HEK293 (cell line): ENCODE data around the gene NRP1.

Source experiments
- CTCF ChIA-PET: fragments of 350-600 bp; formaldehyde crosslinking; extraction: SDS; loops from one replicate; lab custom pipeline; 2021; ENCODE audit warnings: antibody characterized with exemption; lab: Yijun Ruan, JAX
- POLR2A ChIA-PET: fragments of 300-600 bp; formaldehyde crosslinking; extraction: SDS; loops from one replicate; lab custom pipeline; 2020; ENCODE audit warnings: antibody characterized with exemption, inconsistent platforms; lab: Yijun Ruan, JAX
- H3K27ac ChIP-seq: fragments of 200-500 bp; sonication (Bioruptor generic); 2 replicates; pipeline ENCODE4 v1.5.1; 2014; ENCODE audit warnings: low read depth, low read length, control low read depth, inconsistent platforms; ENCODE audit errors: extremely low read depth
- H3K36me3 ChIP-seq, 2 experiments: fragments of 200-500 bp in 1 of 2; sonication (Bioruptor generic) in 1 of 2; 1 replicate in 1 of 2; 2 replicates in 1 of 2; pipeline ENCODE4 v1.5.1; 2014 to 2017; ENCODE audit warnings: inconsistent platforms in 2 of 2, low read length in 2 of 2; ENCODE audit not compliant: control insufficient read depth in 2 of 2, insufficient read depth in 1 of 2
- H3K4me1 ChIP-seq: fragments of 200-500 bp; sonication (Bioruptor generic); 2 replicates; pipeline ENCODE4 v1.5.1; 2014; ENCODE audit warnings: mild to moderate bottlenecking, low read length, inconsistent platforms; ENCODE audit not compliant: control insufficient read depth, insufficient read depth
- H3K4me3 ChIP-seq: 2 replicates; pipeline ENCODE4 v1.5.1; 2011; ENCODE audit warnings: low read depth, mild to moderate bottlenecking, control low read depth, low read length, moderate library complexity
- H3K9me3 ChIP-seq: fragments of 200-500 bp; sonication (Bioruptor generic); 2 replicates; pipeline ENCODE4 v1.5.1; 2014; ENCODE audit warnings: low read depth, low read length, inconsistent platforms; ENCODE audit not compliant: control insufficient read depth, insufficient read depth
- EGR2 ChIP-seq: fragments of 450-650 bp; formaldehyde crosslinking; IDR thresholded peaks from 2 replicates; pipeline ENCODE4 v1.5.1; 2016; ENCODE audit warnings: low read depth, missing biosample characterization, missing genetic modification characterization
- HOXC10 ChIP-seq: sonication (generic); formaldehyde crosslinking; IDR thresholded peaks from 2 replicates; pipeline ENCODE4 v1.8.1; 2023; ENCODE audit warnings: mild to moderate bottlenecking, missing genetic modification reagents
- IKZF3 ChIP-seq: fragments of 450-650 bp; IDR thresholded peaks from 2 replicates; pipeline ENCODE4 v1.5.0; 2018; ENCODE audit warnings: missing biosample characterization, mild to moderate bottlenecking, missing genetic modification characterization, moderate library complexity
- KLF16 ChIP-seq: fragments of 450-650 bp; formaldehyde crosslinking; IDR thresholded peaks from 2 replicates; pipeline ENCODE4 v1.5.1; 2017; ENCODE audit warnings: missing biosample characterization, missing genetic modification characterization
- PRDM6 ChIP-seq: fragments of 450-650 bp; formaldehyde crosslinking; IDR thresholded peaks from 2 replicates; pipeline ENCODE4 v1.5.1; 2017; ENCODE audit warnings: missing biosample characterization, missing genetic modification characterization
- SCRT1 ChIP-seq: fragments of 450-650 bp; formaldehyde crosslinking; IDR thresholded peaks from 2 replicates; pipeline ENCODE4 v1.5.1; 2016; ENCODE audit warnings: missing biosample characterization, missing genetic modification characterization, borderline replicate concordance
- SCRT2 ChIP-seq: fragments of 450-650 bp; formaldehyde crosslinking; IDR thresholded peaks from 2 replicates; pipeline ENCODE4 v1.5.1; 2016; ENCODE audit warnings: missing biosample characterization, missing genetic modification characterization
- ZBTB49 ChIP-seq: fragments of 450-650 bp; formaldehyde crosslinking; IDR thresholded peaks from 2 replicates; pipeline ENCODE4 v1.5.1; 2016; ENCODE audit warnings: missing biosample characterization, missing genetic modification characterization, low read depth
- ZFP3 ChIP-seq: fragments of 450-650 bp; formaldehyde crosslinking; IDR thresholded peaks from 2 replicates; pipeline ENCODE4 v1.5.1; 2016; ENCODE audit warnings: low read depth, missing biosample characterization, missing genetic modification characterization
- ZNF148 ChIP-seq: fragments of 450-650 bp; formaldehyde crosslinking; IDR thresholded peaks from 2 replicates; pipeline ENCODE4 v1.5.0; 2017; ENCODE audit warnings: missing biosample characterization, missing genetic modification characterization, borderline replicate concordance
- ZNF184 ChIP-seq: fragments of 450-650 bp; IDR thresholded peaks from 2 replicates; pipeline ENCODE4 v1.5.1; 2018; ENCODE audit warnings: missing biosample characterization, mild to moderate bottlenecking, missing genetic modification characterization
- ZNF488 ChIP-seq: fragments of 450-650 bp; formaldehyde crosslinking; IDR thresholded peaks from 2 replicates; pipeline ENCODE4 v1.5.1; 2016; ENCODE audit warnings: missing biosample characterization, missing genetic modification characterization
- ZNF514 ChIP-seq: fragments of 450-650 bp; formaldehyde crosslinking; IDR thresholded peaks from 2 replicates; pipeline ENCODE4 v1.5.1; 2016; ENCODE audit warnings: missing biosample characterization, missing genetic modification characterization
- ZNF555 ChIP-seq: fragments of 450-650 bp; formaldehyde crosslinking; conservative IDR thresholded peaks from 2 replicates; pipeline ENCODE4 v1.5.1; 2017; ENCODE audit warnings: missing biosample characterization, mild to moderate bottlenecking, missing genetic modification characterization, inconsistent platforms
- ZNF580 ChIP-seq: fragments of 450-650 bp; formaldehyde crosslinking; IDR thresholded peaks from 2 replicates; pipeline ENCODE4 v1.5.1; 2016; ENCODE audit warnings: missing biosample characterization, missing genetic modification characterization
- ZNF610 ChIP-seq: fragments of 450-650 bp; formaldehyde crosslinking; IDR thresholded peaks from 2 replicates; pipeline ENCODE4 v1.5.1; 2016; ENCODE audit warnings: missing biosample characterization, missing genetic modification characterization, borderline replicate concordance
- ZNF629 ChIP-seq: fragments of 450-650 bp; formaldehyde crosslinking; IDR thresholded peaks from 2 replicates; pipeline ENCODE4 v1.5.1; 2017; ENCODE audit warnings: missing biosample characterization, missing genetic modification characterization
- ZNF654 ChIP-seq: fragments of 450-650 bp; formaldehyde crosslinking; IDR thresholded peaks from 2 replicates; pipeline ENCODE4 v1.5.1; 2016; ENCODE audit warnings: low read depth, missing biosample characterization, missing genetic modification characterization
- ZNF660 ChIP-seq: fragments of 450-650 bp; IDR thresholded peaks from 2 replicates; pipeline ENCODE4 v1.5.1; 2018; ENCODE audit warnings: missing biosample characterization, mild to moderate bottlenecking, missing genetic modification characterization
- ZNF704 ChIP-seq: fragments of 450-650 bp; formaldehyde crosslinking; IDR thresholded peaks from 2 replicates; pipeline ENCODE4 v1.5.1; 2016; ENCODE audit warnings: missing biosample characterization, missing genetic modification characterization
- ZNF747 ChIP-seq: fragments of 450-650 bp; formaldehyde crosslinking; IDR thresholded peaks from 2 replicates; pipeline ENCODE4 v1.5.1; 2016; ENCODE audit warnings: missing biosample characterization, missing genetic modification characterization

The NRP1 gene

GRCh38 chr10:33257439-33258080, 76.9 kb downstream of the NRP1 start:
- TF ChIP-seq ZNF747 (tag by site-specific recombination) (no peak), ZFP3 (no peak), ZNF704 (no peak), ZNF629 (tag by site-specific recombination) (no peak), SCRT2 (no peak), IKZF3 (tag by site-specific recombination) (no peak), ZNF488 (tag by site-specific recombination) (no peak), HOXC10 (no peak), KLF16 (tag by site-specific recombination) (no peak), ZNF184 (tag by site-specific recombination) (no peak), PRDM6 (tag by site-specific recombination) (no peak)
- Histone ChIP-seq H3K4me1 (peaks cover 2% of the 10 kb centered on the region; the same call in 1 of the 2 replicates), H3K36me3 (peaks cover 30 to 41% of the 10 kb centered on the region in 2 experiments), H3K27ac (no peak overlapping the region), H3K4me3 (no peak overlapping the region), H3K9me3 (no peaks in the 10 kb centered on the region)
- CTCF ChIA-PET = interaction anchor here (0.6 kb wide), 1 partner anchor 21 kb away, joined by 3 read pairs; no protein-coding TSS in a partner anchor
- POLR2A ChIA-PET = interaction anchor here (0.6 kb wide), 1 partner anchor 602 kb away, joined by 5 read pairs; no protein-coding TSS in a partner anchor

- peaks cover 19 to 44% of the 10 kb centered on the region in 2 experiments for H3K36me3 ChIP-seq
- H3K27ac ChIP-seq = no peak overlapping the region
- ChIA-PET POLR2A (no interaction called here), CTCF (no interaction called here)
- TF ChIP-seq ZNF654 (tag by site-specific recombination) (no peak), EGR2 (tag by site-specific recombination) (no peak), ZNF555 (tag by site-specific recombination) (no peak), ZNF610 (tag by site-specific recombination) (no peak), ZNF580 (tag by site-specific recombination) (no peak)
- H3K4me3 ChIP-seq = no peak overlapping the region
- H3K9me3 ChIP-seq = no peaks in the 10 kb centered on the region
- peaks cover 2% of the 10 kb centered on the region; the same call in 1 of the 2 replicates for H3K4me1 ChIP-seq
Measured at GRCh38 chr10:33256458-33256857, 78.0 kb downstream of the NRP1 start.

- peaks cover 10 to 56% of the 10 kb centered on the region in 2 experiments for H3K36me3 ChIP-seq
- POLR2A ChIA-PET = no interaction called here
Measured at GRCh38 chr10:33254556-33255160, 79.8 kb downstream of the NRP1 start.

More at GRCh38 chr10:33254556-33255160, 79.8 kb downstream of the NRP1 start:
- Histone ChIP-seq H3K4me3 (no peak overlapping the region), H3K27ac (no peak overlapping the region), H3K4me1 (no peaks in the 10 kb centered on the region; the same call in 1 of the 2 replicates), H3K9me3 (no peaks in the 10 kb centered on the region)
- CTCF ChIA-PET = no interaction called here
- TF ChIP-seq ZNF660 (tag by site-specific recombination) = no peak
- TF ChIP-seq ZNF148 (tag by site-specific recombination) = no peak
- TF ChIP-seq SCRT1 = no peak
- no peak for TF ChIP-seq ZBTB49 (tag by site-specific recombination)
- TF ChIP-seq ZNF514 = no peak
